Neural cell (in vitro differentiated cells): Measurements from ENCODE around the gene PECR.

Source experiments
- EP300 ChIP-seq: fragments of 450-650 bp; conservative IDR thresholded peaks from 2 replicates; pipeline ENCODE4 v1.6.1; 2014; ENCODE audit warnings: antibody characterized with exemption, mild to moderate bottlenecking, moderate library complexity; ENCODE audit not compliant: poor library complexity, severe bottlenecking
- EZH2 ChIP-seq: fragments of 200-600, 300-800 bp; shearing (Covaris generic), sonication (generic); IDR thresholded peaks from 2 replicates; pipeline ENCODE4 v1.6.1; 2014; ENCODE audit warnings: antibody characterized with exemption, low read length, borderline replicate concordance, mild to moderate bottlenecking; ENCODE audit not compliant: insufficient read depth, poor library complexity, severe bottlenecking
- MXI1 ChIP-seq: fragments of 450-650 bp; conservative IDR thresholded peaks from 2 replicates; pipeline ENCODE4 v1.6.1; 2014; ENCODE audit warnings: antibody characterized with exemption, mild to moderate bottlenecking; ENCODE audit not compliant: poor library complexity, severe bottlenecking
- POLR2AphosphoS5 ChIP-seq: IDR thresholded peaks from 2 replicates; pipeline ENCODE4 v1.6.1; 2012
- RAD21 ChIP-seq: fragments of 450-650 bp; conservative IDR thresholded peaks from 2 replicates; pipeline ENCODE4 v1.6.1; 2014; ENCODE audit warnings: antibody characterized with exemption, mild to moderate bottlenecking, moderate library complexity
- SMC3 ChIP-seq: fragments of 450-650 bp; conservative IDR thresholded peaks from 2 replicates; pipeline ENCODE4 v1.6.1; 2014; ENCODE audit warnings: antibody characterized with exemption, mild to moderate bottlenecking, moderate library complexity; ENCODE audit not compliant: poor library complexity
- TAF1 ChIP-seq: IDR thresholded peaks from 2 replicates; pipeline ENCODE4 v1.6.1; 2012; ENCODE audit warnings: low read depth
- TF ChIP-seq, protein P1 (sequence below): fragments of 450-650 bp; IDR thresholded peaks from 2 replicates; pipeline ENCODE4 v1.5.1; 2014; ENCODE audit warnings: antibody characterized with exemption, mild to moderate bottlenecking, moderate library complexity; ENCODE audit not compliant: poor library complexity, severe bottlenecking
- TF ChIP-seq, protein P2 (sequence below): IDR thresholded peaks from 2 replicates; pipeline ENCODE4 v1.6.1; 2012; ENCODE audit warnings: borderline replicate concordance

DNA sequence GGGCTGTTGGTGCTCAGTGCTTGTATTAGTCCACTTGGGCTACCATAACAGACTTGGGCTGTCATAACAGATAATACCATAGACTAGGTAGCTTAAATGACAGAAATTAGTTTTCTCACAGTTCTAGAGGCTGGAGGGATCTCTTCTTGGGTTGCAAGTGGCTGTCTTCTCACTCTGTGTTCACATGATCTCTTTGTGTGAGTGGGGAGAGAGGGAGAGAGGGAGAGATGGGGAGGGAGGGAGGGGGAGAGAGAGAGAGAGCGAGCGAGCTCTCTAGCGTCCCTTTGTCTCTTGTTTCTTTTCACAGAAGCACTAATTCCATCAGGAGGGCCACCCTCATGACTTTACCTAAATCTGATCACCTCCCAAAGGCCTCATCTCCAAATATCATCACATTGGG is 23.1 kb upstream of the PECR start:
- TF ChIP-seq, protein P1, sequence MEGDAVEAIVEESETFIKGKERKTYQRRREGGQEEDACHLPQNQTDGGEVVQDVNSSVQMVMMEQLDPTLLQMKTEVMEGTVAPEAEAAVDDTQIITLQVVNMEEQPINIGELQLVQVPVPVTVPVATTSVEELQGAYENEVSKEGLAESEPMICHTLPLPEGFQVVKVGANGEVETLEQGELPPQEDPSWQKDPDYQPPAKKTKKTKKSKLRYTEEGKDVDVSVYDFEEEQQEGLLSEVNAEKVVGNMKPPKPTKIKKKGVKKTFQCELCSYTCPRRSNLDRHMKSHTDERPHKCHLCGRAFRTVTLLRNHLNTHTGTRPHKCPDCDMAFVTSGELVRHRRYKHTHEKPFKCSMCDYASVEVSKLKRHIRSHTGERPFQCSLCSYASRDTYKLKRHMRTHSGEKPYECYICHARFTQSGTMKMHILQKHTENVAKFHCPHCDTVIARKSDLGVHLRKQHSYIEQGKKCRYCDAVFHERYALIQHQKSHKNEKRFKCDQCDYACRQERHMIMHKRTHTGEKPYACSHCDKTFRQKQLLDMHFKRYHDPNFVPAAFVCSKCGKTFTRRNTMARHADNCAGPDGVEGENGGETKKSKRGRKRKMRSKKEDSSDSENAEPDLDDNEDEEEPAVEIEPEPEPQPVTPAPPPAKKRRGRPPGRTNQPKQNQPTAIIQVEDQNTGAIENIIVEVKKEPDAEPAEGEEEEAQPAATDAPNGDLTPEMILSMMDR, result no peak
- TF ChIP-seq EP300 (no peak), EZH2 (no peak), MXI1 (no peak), TAF1 (no peak), POLR2AphosphoS5 (no peak), RAD21 (no peak), SMC3 (no peak)
- TF ChIP-seq, protein P2, sequence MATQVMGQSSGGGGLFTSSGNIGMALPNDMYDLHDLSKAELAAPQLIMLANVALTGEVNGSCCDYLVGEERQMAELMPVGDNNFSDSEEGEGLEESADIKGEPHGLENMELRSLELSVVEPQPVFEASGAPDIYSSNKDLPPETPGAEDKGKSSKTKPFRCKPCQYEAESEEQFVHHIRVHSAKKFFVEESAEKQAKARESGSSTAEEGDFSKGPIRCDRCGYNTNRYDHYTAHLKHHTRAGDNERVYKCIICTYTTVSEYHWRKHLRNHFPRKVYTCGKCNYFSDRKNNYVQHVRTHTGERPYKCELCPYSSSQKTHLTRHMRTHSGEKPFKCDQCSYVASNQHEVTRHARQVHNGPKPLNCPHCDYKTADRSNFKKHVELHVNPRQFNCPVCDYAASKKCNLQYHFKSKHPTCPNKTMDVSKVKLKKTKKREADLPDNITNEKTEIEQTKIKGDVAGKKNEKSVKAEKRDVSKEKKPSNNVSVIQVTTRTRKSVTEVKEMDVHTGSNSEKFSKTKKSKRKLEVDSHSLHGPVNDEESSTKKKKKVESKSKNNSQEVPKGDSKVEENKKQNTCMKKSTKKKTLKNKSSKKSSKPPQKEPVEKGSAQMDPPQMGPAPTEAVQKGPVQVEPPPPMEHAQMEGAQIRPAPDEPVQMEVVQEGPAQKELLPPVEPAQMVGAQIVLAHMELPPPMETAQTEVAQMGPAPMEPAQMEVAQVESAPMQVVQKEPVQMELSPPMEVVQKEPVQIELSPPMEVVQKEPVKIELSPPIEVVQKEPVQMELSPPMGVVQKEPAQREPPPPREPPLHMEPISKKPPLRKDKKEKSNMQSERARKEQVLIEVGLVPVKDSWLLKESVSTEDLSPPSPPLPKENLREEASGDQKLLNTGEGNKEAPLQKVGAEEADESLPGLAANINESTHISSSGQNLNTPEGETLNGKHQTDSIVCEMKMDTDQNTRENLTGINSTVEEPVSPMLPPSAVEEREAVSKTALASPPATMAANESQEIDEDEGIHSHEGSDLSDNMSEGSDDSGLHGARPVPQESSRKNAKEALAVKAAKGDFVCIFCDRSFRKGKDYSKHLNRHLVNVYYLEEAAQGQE, result no peak
